H1 (cell line): ENCODE results near the gene ICAM2. TPM values are rescaled to one million over a fixed set of nuclear protein-coding genes. Genes with fewer than 3 reads are reported as not detected.

Experiments used
- CTCF ChIA-PET: fragments of 300-600 bp; sonication (Branson Sonifier 250); formaldehyde crosslinking; loops from one replicate; lab custom pipeline; 2021; ENCODE audit not compliant: partially characterized antibody; lab: Charles Lee
- POLR2A ChIA-PET: fragments of 300-600 bp; sonication (Branson Sonifier 250); formaldehyde crosslinking; loops from one replicate; lab custom pipeline; 2021; ENCODE audit warnings: inconsistent platforms; ENCODE audit not compliant: partially characterized antibody; lab: Charles Lee
- DNase-seq, 2 experiments: peaks; one replicate each; pipeline versions ENCODE4 v3.0.0 to v3.0.0-alpha.2; 2010 to 2022; ENCODE audit warnings: low spot score in 2 of 2, low read depth in 1 of 2, mixed read lengths in 1 of 2
- FAIRE-seq: peaks from 2 replicates; lab custom pipeline; 2011; peaks lifted over from hg19 to GRCh38; lab: Jason Lieb, UNC
- H2AFZ ChIP-seq: 2 replicates; pipeline ENCODE4 v1.8.1; 2012; ENCODE audit warnings: low read length, inconsistent platforms
- H2AK5ac ChIP-seq: 2 replicates; pipeline ENCODE4 v1.6.1; 2013; ENCODE audit warnings: low read depth, low read length
- H2BK120ac ChIP-seq: replicated peaks from 2 replicates; pipeline ENCODE3; 2013; ENCODE audit warnings: low read depth, low read length, inconsistent platforms
- H2BK12ac ChIP-seq: 2 replicates; pipeline ENCODE4 v1.6.1; 2013; ENCODE audit warnings: low read depth, low read length
- H2BK15ac ChIP-seq: 2 replicates; pipeline ENCODE4 v1.6.1; 2013; ENCODE audit warnings: low read length
- H2BK20ac ChIP-seq: 2 replicates; pipeline ENCODE4 v1.6.1; 2013; ENCODE audit warnings: low read length
- H2BK5ac ChIP-seq: 2 replicates; pipeline ENCODE4 v1.6.1; 2013; ENCODE audit warnings: low read depth, low read length
- H3K14ac ChIP-seq: 2 replicates; pipeline ENCODE4 v1.6.1; 2013; ENCODE audit warnings: inconsistent platforms; ENCODE audit not compliant: insufficient read length
- H3K18ac ChIP-seq: 2 replicates; pipeline ENCODE4 v1.6.1; 2013; ENCODE audit warnings: low read length; ENCODE audit errors: extremely low read depth
- H3K23ac ChIP-seq: 2 replicates; pipeline ENCODE4 v1.6.1; 2013; ENCODE audit warnings: inconsistent platforms; ENCODE audit not compliant: insufficient read length
- H3K23me2 ChIP-seq: 2 replicates; pipeline ENCODE4 v1.6.1; 2013; ENCODE audit warnings: low read depth, low read length
- H3K27ac ChIP-seq: 2 replicates; pipeline ENCODE4 v1.6.1; 2011; ENCODE audit warnings: low read depth, low read length, inconsistent platforms
- H3K27me3 ChIP-seq, 4 experiments: replicated peaks in 1 of 4; 1 replicate in 1 of 4; 2 replicates in 3 of 4; pipeline versions ENCODE4 v1.6.1 to v1.8.1; 2011 to 2013; ENCODE audit warnings: low read length in 3 of 4, mild to moderate bottlenecking in 3 of 4, inconsistent platforms in 2 of 4, mixed read lengths in 2 of 4, moderate library complexity in 1 of 4; ENCODE audit not compliant: control insufficient read depth in 3 of 4, insufficient read depth in 3 of 4; ENCODE audit errors: extremely low read depth in 1 of 4
- H3K36me3 ChIP-seq, 4 experiments: 2 replicates each; pipeline versions ENCODE4 v1.6.1 to v1.8.1; 2011 to 2013; ENCODE audit warnings: mild to moderate bottlenecking in 4 of 4, low read length in 3 of 4, moderate library complexity in 2 of 4, control low read depth in 1 of 4, inconsistent platforms in 1 of 4; ENCODE audit not compliant: insufficient read depth in 4 of 4, control insufficient read depth in 2 of 4
- H3K4ac ChIP-seq: replicated peaks from 2 replicates; pipeline ENCODE3; 2013; ENCODE audit warnings: low read length, low read depth, mixed read lengths, inconsistent platforms; ENCODE audit not compliant: insufficient read length
- H3K4me1 ChIP-seq, 4 experiments: replicated peaks in 1 of 4; 1 replicate in 1 of 4; 2 replicates in 3 of 4; pipeline versions ENCODE4 v1.6.1 to v1.8.1; 2011 to 2013; ENCODE audit warnings: low read length in 3 of 4, inconsistent platforms in 2 of 4, mixed read lengths in 1 of 4; ENCODE audit not compliant: insufficient read depth in 4 of 4, control insufficient read depth in 3 of 4
- H3K4me2 ChIP-seq, 2 experiments: 2 replicates each; pipeline versions ENCODE4 v1.6.1 to v1.8.1; 2011 to 2013; ENCODE audit warnings: low read depth in 2 of 2, low read length in 2 of 2, control low read depth in 1 of 2, inconsistent platforms in 1 of 2, mild to moderate bottlenecking in 1 of 2; ENCODE audit not compliant: insufficient read depth in 1 of 2
- H3K4me3 ChIP-seq, 4 experiments: fragments of 200-600, 300-600 bp in 1 of 4; sonication (generic), shearing (Covaris generic), sonication (Bioruptor Twin) in 1 of 4; 2 replicates each; pipeline versions ENCODE4 v1.5.1 to v1.8.1; 2011 to 2016; ENCODE audit warnings: low read length in 4 of 4, low read depth in 3 of 4, control low read depth in 2 of 4, inconsistent platforms in 2 of 4, mild to moderate bottlenecking in 2 of 4, mixed read lengths in 1 of 4, moderate library complexity in 1 of 4; ENCODE audit not compliant: insufficient read depth in 2 of 4; ENCODE audit errors: extremely low read depth in 1 of 4
- H3K56ac ChIP-seq: replicated peaks from 2 replicates; pipeline ENCODE3; 2013; ENCODE audit warnings: low read depth, mild to moderate bottlenecking, mixed read lengths, low read length, inconsistent platforms; ENCODE audit not compliant: insufficient read length
- H3K79me1 ChIP-seq: 2 replicates; pipeline ENCODE4 v1.6.1; 2013; ENCODE audit warnings: low read depth, low read length, control low read depth
- H3K79me2 ChIP-seq, 2 experiments: 2 replicates each; pipeline versions ENCODE4 v1.6.1 to v1.8.1; 2012 to 2013; ENCODE audit warnings: low read length in 2 of 2, mild to moderate bottlenecking in 2 of 2, inconsistent platforms in 1 of 2; ENCODE audit not compliant: insufficient read depth in 2 of 2, control insufficient read depth in 1 of 2
- H3K9ac ChIP-seq, 4 experiments: replicated peaks in 1 of 4; 1 replicate in 1 of 4; 2 replicates in 3 of 4; pipeline versions ENCODE4 v1.6.1 to v1.8.1; 2011 to 2013; ENCODE audit warnings: low read depth in 3 of 4, low read length in 3 of 4, control low read depth in 2 of 4, mild to moderate bottlenecking in 2 of 4, moderate library complexity in 2 of 4, inconsistent platforms in 1 of 4; ENCODE audit errors: extremely low read depth in 1 of 4
- H3K9me3 ChIP-seq, 2 experiments: 2 replicates each; pipeline versions ENCODE4 v1.6.1 to v1.8.1; 2012 to 2013; ENCODE audit warnings: mild to moderate bottlenecking in 2 of 2, moderate library complexity in 2 of 2, control low read depth in 1 of 2, inconsistent platforms in 1 of 2, low read depth in 1 of 2, low read length in 1 of 2, mixed read lengths in 1 of 2; ENCODE audit not compliant: insufficient read depth in 2 of 2
- H4K20me1 ChIP-seq, 2 experiments: replicated peaks in 1 of 2; 2 replicates each; pipeline versions ENCODE3 to v1.8.1; 2011 to 2013; ENCODE audit warnings: inconsistent platforms in 2 of 2, low read length in 2 of 2, mild to moderate bottlenecking in 1 of 2; ENCODE audit not compliant: insufficient read depth in 2 of 2, control insufficient read depth in 1 of 2
- H4K5ac ChIP-seq: 2 replicates; pipeline ENCODE4 v1.6.1; 2013; ENCODE audit warnings: low read length, low read depth, mixed read lengths, inconsistent platforms; ENCODE audit not compliant: insufficient read length
- H4K8ac ChIP-seq: 2 replicates; pipeline ENCODE4 v1.8.0; 2013; ENCODE audit warnings: mild to moderate bottlenecking, moderate library complexity, low read length, inconsistent platforms; ENCODE audit not compliant: insufficient read depth; ENCODE audit errors: extremely low read depth
- H4K91ac ChIP-seq: replicated peaks from 2 replicates; pipeline ENCODE3; 2013; ENCODE audit warnings: low read length, mixed read lengths, inconsistent platforms; ENCODE audit not compliant: insufficient read length
- CBX8 ChIP-seq: fragments of 300-800, 300-1000 bp; sonication (generic); IDR thresholded peaks from 2 replicates; pipeline ENCODE4 v1.7.1; 2016; ENCODE audit warnings: low read depth, low read length, borderline replicate concordance
- CEBPB ChIP-seq: IDR thresholded peaks from 2 replicates; pipeline ENCODE4 v1.6.1; 2012; ENCODE audit warnings: low read depth, low read length
- CHD2 ChIP-seq: IDR thresholded peaks from 2 replicates; pipeline ENCODE4 v1.6.1; 2012; ENCODE audit warnings: low read length, improper control_type of control experiment
- JUND ChIP-seq: IDR thresholded peaks from 2 replicates; pipeline ENCODE4 v1.6.1; 2011; ENCODE audit warnings: mild to moderate bottlenecking, improper control_type of control experiment, low read length
- NRF1 ChIP-seq: IDR thresholded peaks from 2 replicates; pipeline ENCODE4 v1.6.1; 2011; ENCODE audit warnings: mild to moderate bottlenecking, low read depth, low read length, improper control_type of control experiment
- POLR2AphosphoS5 ChIP-seq: IDR thresholded peaks from 2 replicates; pipeline ENCODE4 v1.6.1; 2011; ENCODE audit warnings: low read depth, low read length
- SIRT6 ChIP-seq: IDR thresholded peaks from one replicate; pipeline ENCODE4 v1.7.1; 2012; ENCODE audit warnings: low read length, inconsistent platforms
- WGBS, 2 experiments: shearing (Covaris generic) in 1 of 2; methylation state at CpG; one replicate each; pipeline versions ENCODE4 v1.1.6 to v1.1.7; 2013 to 2015; ENCODE audit warnings: low lambda C conversion rate in 2 of 2, mixed read lengths in 2 of 2, inconsistent platforms in 1 of 2, low coverage in 1 of 2, missing lambda C conversion rate in 1 of 2; ENCODE audit not compliant: insufficient replicate concordance in 2 of 2, insufficient coverage in 1 of 2, insufficient read length in 1 of 2; ENCODE audit errors: extremely low coverage in 1 of 2, missing lambda C conversion rate in 1 of 2; 5-methylcytosine and 5-hydroxymethylcytosine counted together
- polyA plus RNA-seq, 7 experiments: library from polyadenylated mRNA; depleted of rRNA in 3 of 7; stranded (reverse) in 5 of 7; unstranded in 2 of 7; fragments of >200 nt in 5 of 7; fragments of 200-250 nt in 2 of 7; gene quantifications; 1 replicate in 5 of 7; 2 replicates in 1 of 7; 4 replicates in 1 of 7; pipeline versions ENCODE4 v1.2.1 to v1.2.3, GENCODE V29; 2011 to 2013; ENCODE audit warnings: missing spikeins in 2 of 7, mixed read lengths in 2 of 7
- total RNA-seq: library from RNA; stranded (reverse); fragmentation: NEBNext Ultra II Directional; extraction: Animal tissue kit (Norgen Biotek cat#: 25700); gene quantifications from 2 replicates; pipeline ENCODE4 v1.2.1, GENCODE V29; 2021

ICAM2 gene
- total and polyA plus RNA-seq, 2 of the 8 experiments (the other 6 are each of a cell fraction or from before 2014, with no cell fraction given) = 0.45 to 0.63 TPM

DNA sequence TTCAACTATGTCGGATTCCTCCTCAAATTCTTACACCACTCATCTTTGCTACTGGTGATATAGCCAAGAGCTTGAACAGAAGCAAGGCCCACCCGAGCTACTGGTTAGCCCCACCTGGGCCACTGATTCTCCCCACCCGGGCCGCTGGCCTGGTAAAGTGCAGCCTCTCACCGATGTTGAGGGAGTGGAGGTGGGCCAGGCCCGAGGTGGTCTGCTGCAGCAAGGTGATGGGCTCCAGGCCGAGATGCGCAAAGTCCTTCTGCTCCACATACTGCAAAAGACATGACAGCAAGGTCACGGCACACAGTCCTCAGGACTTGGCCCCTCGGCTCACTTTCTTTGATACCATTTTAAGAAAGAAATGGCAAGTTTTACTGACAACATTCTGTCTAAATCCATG lies 32.7 kb upstream of the ICAM2 start:
- Histone ChIP-seq H3K79me1 (no peaks in the 10 kb centered on the region), H3K4me1 (peaks cover 3 to 9% (median 6%) of the 10 kb centered on the region in 4 experiments), H4K91ac (no peak overlapping the region), H2AFZ (no peak overlapping the region)
- TF ChIP-seq CEBPB = no peak
- TF ChIP-seq SIRT6 = no peak
- TF ChIP-seq POLR2AphosphoS5 = no peak
- TF ChIP-seq JUND = no peak
- no peak for TF ChIP-seq CHD2
- no peak for TF ChIP-seq NRF1
- TF ChIP-seq CBX8 = no peak
- TF ChIP-seq, all 59 proteins: peak for 0
- DNase-seq = no peak
- Histone ChIP-seq H3K36me3 (no peaks in the 10 kb centered on the region), H3K23ac (no peak overlapping the region), H2BK5ac (no peak overlapping the region), H2BK120ac (no peak overlapping the region), H3K4me2 (no peak overlapping the region), H3K23me2 (no peaks in the 10 kb centered on the region), H3K4me3 (no peak overlapping the region), H4K5ac (no peak overlapping the region), H3K79me2 (no peaks in the 10 kb centered on the region), H3K18ac (no peak overlapping the region), H2BK12ac (no peak overlapping the region), H2BK15ac (no peak overlapping the region), H3K9ac (no peak overlapping the region), H3K9me3 (no peaks in the 10 kb centered on the region), H3K27me3 (no peaks in the 10 kb centered on the region), H3K4ac (no peak overlapping the region), H2BK20ac (no peak overlapping the region), H4K20me1 (no peaks in the 10 kb centered on the region), H2AK5ac (no peak overlapping the region), H3K27ac (no peak overlapping the region), H4K8ac (no peak overlapping the region), H3K56ac (no peak overlapping the region), H3K14ac (no peak overlapping the region)
- no peak for FAIRE-seq
- 92% methylated on average over 10 of the region's 10 CpGs; no CpG with 5 or more reads in 1 of the 2 experiments for WGBS, 2 experiments
- POLR2A ChIA-PET = interaction anchor here (4.8 kb wide), 1 partner anchor 93 kb away, joined by 32 read pairs; no protein-coding TSS in a partner anchor
- CTCF ChIA-PET = interaction anchor here (0.9 to 13.9 kb wide), 6 partner anchors 10 to 135 kb away, joined by 3 to 238 read pairs (median 8); partner anchors contain the start of gene ERN1
